ENCODE measurements around the gene KHDC1L.
"Not testable (repeated sequence)": the region's sequence is repeated elsewhere in the genome, so short reads cannot be mapped to it uniquely, and the experiment has no call there.

KHDC1L gene

DNA sequence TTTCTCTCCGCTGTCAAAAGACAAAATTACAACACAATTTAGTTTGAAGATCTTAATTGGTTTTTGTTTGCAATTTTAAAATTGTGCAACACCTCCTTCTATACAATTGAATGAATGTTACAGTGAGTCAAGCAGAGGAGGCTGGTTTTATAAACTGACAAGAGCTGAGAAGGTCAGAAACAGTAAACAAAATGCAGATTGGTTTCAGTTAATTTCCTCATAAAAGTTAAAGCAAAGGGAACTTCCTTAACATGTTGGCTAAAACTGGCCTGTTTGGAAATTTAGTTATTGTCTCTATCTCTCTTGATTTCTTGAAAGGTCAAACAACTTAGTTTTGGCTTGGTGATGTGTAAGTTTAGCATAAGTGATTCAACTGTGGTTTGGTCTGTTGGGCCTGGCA lies 22.2 kb downstream of the KHDC1L start:
- DNase-seq, result no peak

DNA sequence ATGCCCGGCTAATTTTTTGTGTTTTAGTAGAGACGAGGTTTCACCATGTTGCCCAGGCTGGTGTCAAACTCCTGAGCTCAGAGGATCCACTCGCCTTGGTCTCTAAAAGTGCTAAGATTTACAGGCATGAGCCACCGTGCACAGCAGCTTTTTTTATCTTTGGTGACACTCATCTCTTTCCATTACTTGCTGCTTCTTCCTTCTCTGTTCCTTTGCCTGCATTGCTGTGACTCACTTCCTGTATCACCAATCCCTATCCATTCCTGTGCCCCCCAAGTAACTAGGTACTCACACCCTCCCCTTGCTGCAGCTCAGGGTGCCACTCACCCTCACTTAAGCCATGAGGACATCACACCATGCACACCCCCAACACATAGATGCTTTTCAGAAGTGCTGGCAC lies 24.6 kb downstream of the KHDC1L start:
- DNase-seq, result no peak

DNA sequence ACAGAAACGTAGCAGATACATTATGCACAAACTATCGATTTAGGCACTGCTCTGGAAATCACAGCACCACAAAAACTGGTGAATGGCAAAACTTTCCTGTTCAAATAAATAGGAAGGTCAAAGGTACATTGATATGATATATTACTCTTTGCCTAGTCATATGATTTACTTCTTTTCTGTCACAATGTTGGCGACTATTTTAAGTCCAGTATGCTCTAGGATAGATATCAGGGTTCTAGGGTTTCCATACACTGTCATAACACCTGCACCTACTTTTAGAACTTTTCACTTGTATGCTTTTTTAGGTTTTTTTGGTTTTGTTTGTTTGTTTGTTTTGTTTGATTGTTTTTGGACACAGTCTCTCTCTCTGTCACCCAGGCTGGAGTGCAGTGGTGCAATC lies 25.0 kb downstream of the KHDC1L start:
- no peak for DNase-seq

DNA sequence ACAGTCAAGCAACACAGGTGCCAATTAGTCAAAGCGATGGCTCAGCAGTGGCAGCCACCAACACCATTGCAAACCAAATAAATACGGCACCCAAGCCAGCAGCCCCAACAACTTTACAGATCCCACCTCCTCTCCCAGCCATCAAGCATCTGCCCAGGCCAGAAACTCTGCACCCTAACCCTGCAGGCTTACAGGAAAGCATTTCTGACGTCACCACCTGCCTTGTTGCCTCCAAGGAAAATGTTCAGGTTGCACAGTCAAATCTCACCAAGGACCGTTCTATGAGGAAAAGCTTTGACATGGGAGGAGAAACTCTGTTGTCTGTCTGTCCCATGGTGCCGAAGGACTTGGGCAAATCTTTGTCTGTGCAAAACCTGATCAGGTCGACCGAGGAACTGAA lies 30.6 kb downstream of the KHDC1L start:
- no peak for DNase-seq

DNA sequence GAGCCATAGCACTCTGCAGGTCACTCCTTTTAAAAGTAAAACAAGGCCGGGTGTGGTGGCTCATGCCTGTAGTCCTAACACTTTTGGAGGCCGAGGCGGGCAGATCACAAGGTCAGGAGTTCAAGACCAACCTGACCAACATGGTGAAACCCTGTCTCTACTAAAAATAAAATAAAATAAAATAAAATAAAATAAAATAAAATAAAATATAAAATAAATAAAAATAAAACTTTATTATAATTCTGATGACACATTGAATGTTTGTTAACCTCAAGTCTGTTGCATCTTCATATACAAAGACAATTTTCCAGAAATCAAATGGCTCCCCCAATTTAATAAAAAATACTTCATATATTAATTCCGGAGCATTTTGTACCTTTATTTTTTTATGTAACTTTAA lies 32.0 kb downstream of the KHDC1L start:
- DNase-seq, result not testable (repeated sequence)

DNA sequence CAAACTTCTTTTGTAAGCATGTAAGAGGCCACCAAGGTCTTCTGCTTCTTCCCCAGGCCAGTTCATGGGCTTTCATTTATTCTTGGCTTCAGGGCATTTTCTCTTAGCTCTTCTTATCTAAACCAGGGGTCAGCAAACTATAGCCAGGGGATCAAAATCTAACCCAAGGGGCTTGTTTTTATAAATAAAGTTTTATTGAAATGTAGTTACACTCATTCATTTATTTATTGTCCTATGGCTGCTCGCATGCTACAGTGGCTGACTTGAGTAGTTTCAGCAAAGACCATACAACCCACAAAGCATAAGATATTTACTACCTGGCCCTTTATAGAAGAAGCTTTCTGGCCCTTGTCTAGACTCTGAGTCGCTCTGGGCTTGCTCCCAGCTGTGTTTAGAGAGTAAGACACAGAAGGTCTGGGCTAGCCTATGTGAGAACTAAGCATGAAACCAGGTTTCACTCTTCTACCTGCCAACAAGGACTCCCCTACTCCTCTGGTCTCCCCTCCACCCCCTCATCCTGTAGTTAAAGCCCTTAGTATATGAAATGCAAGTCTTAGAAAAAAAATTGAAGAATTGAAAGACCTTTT lies 43.2 kb downstream of the KHDC1L start:
- no peak for DNase-seq

DNA sequence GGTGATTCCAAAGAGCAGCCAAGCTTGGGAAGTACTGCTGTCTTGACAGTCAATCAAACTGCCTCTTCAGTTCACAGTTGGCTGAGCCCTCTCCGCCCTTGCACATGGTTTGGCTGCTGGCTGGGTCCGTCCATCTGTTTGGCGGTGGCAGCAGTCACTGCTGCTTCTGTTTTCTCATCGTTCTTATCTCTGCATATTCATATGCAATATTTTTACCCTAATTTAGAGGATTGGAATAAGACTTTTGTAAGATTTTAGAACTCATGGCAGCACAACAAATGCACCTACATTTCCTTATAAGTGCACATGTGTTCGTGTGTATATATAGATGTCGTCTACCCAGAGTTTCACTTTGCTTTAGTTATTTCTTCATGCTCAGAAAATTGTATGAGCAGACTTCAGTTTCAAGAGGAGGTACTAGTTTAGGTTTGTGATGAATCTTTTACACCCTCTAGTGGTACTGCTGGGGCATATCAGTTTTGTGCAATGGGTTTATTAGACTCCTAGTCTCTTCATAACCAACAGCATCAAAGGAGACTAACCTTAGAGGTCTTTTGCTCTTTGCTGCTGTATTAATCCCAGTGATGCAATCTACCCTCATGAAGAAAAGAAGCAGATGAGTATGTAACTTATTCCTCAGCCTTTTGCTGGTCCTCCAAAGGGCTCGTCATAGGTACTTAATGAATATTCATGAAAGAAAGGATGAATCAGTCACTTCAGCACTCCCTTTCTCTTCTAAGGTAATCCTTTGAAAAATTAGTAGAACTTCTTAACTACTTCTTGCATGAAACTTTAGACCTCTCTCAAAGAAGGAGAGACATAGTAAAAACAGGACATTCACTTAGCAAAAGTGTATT lies 44.3 kb downstream of the KHDC1L start:
- peak; percentile 49 for DNase-seq

DNA sequence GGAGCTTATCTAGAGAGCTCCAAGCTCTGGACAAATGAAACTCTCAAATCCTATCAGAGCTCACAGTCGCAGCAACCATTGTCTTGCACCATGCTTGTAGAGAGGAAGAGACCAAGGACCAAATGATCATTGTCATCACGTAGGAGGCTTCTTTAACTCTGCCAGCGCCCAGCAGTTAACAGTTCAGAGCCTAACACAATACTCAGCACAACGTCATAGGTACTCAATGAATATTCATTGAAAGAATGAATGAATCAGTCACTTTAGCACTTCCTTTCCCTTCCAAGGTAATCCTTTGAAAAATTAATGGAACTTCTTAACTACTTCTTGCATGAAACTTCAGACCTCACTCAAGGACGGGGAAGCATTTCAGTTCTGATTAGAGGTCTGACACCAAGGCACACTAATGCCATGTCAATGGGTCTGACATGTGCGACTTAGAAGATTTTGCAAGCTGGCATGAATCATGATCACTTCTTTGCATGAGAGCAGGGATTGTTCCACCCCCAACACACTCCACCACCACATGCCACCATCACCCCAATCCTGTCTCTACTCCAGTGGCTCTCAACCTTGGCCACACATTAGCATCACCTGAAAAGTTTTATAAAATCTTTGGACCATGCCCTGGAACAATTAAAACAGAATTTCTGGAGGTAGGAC lies 45.1 kb downstream of the KHDC1L start:
- no peak for DNase-seq

DNA sequence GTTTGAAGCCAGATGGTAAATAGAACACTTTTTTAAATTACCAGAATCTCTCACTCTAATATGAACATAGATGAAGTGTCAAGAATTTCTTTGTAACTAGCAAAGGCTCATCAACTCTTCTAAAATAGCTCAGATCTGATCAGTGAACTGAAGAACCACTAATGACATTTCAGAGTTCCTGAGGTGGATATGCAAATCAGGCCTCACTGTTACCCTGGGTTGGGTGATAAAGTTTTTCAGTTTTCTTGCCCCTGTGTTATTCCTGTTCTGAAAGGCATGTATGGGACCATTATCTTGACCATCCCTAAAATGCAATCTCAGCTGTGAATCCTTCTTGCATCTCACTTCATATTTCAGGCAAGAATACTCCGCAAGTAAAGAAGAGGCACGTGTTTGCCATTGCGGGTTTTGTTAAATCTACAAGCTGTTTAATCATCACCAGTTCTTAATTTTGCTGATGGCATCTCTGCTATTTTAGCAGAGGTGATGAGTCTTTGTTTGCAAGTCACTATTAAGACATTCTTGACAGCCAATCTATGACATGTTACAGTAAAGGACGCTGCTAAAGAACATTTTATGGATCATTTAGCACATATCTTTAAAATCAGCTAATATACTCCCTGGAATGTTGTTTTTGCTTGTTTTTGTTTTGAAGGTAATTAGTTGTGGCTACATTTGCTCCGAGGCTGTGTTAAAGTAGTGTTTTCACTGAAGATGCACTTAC lies 47.9 kb downstream of the KHDC1L start:
- no peak for DNase-seq

DNA sequence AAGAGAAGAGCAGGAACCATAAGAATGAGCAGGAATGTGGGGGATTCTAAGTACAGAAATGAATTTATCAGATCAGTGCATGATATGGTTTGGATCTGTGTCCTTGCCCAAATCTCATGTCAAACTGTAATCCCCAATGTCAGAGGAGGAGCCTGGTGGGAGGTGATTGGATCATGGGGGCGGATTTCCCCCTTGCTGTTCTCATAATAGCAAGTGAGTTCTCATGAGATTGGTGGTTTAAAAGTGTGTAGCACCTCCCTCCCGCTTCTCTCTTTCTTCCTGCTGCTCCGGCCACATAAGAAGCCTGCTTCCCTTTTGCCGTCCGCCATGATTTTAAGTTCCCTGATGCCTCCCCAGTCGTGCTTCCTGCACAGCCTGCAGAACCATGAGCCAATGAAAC lies 49.2 kb downstream of the KHDC1L start:
- no peak for DNase-seq

DNA sequence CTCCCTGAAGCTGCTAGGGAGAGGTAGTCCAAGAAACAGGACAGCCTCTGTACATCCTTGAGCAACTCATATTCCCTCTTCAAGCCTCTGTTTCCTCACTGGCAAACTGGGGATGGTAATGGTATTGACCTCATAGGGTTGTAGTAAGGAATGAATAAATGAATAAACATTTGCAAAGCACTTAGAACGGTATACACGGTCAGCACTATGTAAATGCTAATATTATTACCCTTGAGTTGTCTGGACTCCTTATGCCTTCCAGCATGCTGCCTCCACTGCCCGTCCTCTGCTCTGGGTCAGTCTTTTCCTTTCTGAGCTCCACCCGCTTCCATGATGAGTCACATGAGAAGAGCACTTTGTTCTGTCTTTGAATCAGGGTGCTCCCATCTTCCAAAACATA lies 50.6 kb downstream of the KHDC1L start:
- DNase-seq, result no peak
